HG03565 (cell line): Measurements from ENCODE around the gene FAM53B.

Experiments
- ATAC-seq: cut with Tn5 transposase; IDR thresholded peaks from one replicate; pipeline ENCODE4 v1.9.1; 2021; ENCODE audit warnings: mild to moderate bottlenecking, moderate library complexity; ENCODE audit not compliant: unreplicated experiment

FAM53B gene

GRCh38 chr10:124632064-124632531 lies 112.1 kb downstream of the FAM53B start:
- ATAC-seq, result no peak

DNA sequence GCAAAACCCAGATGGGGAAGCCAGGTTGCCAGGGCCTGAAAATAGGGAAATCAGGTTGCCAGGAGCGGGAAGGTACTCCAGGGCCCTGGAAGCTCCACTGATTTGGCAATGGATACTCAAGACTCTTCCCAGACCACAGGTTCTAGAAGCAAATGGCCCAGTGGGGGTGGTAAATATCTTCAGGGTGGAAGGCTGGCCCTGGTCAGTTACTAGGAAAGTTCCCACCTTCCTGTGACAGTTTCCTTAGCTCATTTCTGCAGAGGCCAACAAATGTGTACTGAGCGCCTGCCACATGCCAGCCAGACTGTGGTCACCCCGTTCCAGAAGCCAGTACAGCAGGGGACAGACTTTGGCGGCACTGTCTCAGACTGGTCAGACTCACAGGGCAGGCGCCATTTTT lies 113.6 kb downstream of the FAM53B start:
- no peak for ATAC-seq

GRCh38 chr10:124629842-124630241 lies 114.3 kb downstream of the FAM53B start:
- no peak for ATAC-seq

DNA sequence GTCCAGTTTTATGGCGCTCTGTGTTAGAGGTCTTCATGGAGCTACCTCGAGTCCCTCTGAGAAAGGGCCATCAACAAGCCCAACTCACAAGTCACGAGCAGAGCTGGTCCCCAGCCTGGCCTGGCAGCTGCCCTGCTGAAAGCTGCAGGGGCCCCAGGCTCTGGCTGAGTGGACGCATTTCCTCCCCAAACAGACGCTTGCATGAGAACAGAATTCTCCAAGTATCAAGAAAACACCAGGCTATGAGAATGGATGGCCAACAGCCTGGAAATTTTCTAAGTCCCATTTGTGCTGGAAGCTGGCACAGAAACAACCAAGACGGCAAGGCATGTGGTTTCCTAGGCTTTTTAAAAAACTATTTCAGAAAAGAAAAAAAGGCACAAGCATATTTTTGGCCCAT lies 114.8 kb downstream of the FAM53B start:
- ATAC-seq, result no peak

GRCh38 chr10:124628676-124629021 lies 115.5 kb downstream of the FAM53B start:
- no peak for ATAC-seq

DNA sequence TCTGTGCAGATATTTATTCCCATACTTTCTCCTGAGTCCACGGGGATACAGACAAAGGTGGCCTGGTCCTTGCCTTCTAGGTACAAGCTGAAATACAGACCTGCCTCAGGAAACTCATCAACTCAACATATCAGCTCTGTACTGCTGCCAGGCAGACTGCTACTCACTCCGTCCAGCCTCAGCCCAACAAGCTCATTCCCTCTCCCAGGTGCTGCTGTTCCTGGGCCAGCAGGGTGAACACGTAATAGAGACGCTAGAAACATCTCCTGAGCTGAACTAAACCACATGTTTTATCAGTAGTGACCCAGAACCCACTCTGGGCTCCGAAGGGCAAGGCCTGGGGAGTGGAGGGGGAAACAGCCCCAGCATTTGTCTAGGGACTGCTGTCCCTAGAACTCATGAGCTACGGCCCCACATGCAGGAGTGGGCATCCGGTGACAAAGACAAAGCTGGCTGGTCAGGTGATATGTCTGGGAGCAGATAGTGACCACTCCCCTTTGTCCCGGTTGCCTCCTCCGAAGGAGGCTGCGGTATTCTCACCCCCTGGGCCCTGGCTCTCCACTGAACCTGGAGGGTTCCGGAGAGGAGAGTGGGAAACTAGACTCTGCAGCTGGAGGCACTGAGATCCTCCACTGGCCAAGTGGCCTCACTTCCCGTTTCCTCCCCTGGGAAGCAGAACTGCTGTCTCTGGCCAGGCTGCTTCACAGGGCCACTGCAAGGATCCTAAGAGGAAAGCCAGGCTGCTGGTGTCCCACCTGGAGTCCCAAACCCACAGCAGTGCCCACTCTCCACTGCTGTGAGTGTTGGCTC lies 116.1 kb downstream of the FAM53B start:
- ATAC-seq, result no peak

DNA sequence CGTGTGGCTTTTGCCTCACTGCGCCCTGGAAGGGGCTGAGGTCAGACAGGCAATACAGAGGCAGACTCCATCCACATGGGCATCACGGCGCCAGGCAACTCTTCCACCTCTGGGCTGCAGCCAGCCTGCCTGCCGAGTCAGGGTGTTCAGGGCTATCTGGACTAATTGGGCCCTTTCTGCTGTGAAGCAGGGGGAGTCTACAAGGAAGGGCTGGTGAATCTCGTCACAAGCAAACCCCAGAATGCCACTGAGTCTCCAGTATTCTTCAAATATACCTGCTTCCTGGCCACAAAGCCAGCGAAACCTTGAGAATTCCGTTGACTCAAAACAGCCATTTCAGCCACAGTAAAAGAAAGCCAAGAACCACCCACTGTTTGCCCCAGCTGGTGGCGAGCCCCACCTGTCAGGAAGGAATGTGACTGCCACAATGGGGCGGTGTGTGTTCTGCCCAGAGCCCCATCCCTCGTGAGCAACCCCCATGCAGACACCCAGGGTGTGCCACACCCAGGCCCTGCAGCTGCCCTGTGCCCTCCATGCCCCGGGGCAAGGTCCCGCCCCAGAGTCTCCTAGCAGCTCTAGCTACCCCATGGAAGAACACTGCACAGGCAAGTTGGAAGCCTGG lies 117.3 kb downstream of the FAM53B start:
- no peak for ATAC-seq

GRCh38 chr10:124625831-124626238 lies 118.3 kb downstream of the FAM53B start:
- ATAC-seq, result no peak

DNA sequence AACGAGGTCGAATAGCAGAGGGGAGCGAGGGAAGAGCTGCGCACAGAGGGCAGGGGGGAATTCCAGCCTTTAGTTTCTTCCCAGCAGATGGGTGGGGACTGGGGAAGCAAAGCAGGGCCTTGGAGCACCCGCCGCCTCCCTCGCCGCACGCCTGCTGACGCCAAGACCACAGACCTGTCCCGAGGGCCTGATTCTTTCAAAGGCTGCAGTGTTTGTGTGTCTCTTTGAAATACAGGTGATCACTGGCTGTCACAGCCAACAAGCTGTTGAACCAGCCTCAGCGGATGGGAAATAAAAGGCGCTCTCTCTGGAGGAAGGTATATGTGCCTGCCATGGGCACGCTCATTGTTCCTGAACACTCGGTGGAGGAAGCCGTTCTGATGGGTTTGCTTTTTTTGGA lies 119.3 kb downstream of the FAM53B start:
- no peak for ATAC-seq

DNA sequence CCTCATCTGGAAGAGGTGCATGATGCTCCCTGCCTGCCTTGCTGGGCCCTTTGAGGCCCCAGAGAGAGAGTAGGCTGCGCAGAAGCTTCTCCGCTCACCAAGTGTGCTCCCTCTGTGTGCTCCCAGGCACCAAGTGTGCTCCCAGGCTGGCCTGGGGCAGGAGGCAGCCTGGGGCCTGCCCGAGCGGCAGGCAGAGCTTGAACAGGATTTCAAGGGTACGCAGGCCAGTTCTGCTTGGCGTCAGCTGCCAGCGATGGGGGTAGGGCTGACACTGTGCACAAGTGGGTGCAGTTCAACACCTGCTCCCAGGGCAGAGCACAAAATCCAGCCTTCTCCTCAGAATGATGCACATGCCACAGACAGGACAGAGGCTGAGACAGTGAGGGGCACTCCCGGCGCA lies 119.7 kb downstream of the FAM53B start:
- no peak for ATAC-seq

GRCh38 chr10:124624006-124624405 lies 120.2 kb downstream of the FAM53B start:
- ATAC-seq, result no peak

GRCh38 chr10:124622866-124623536 lies 121.2 kb downstream of the FAM53B start:
- ATAC-seq, result no peak

GRCh38 chr10:124622158-124622557 lies 122.0 kb downstream of the FAM53B start:
- no peak for ATAC-seq

GRCh38 chr10:124621637-124622036 lies 122.5 kb downstream of the FAM53B start:
- no peak for ATAC-seq

DNA sequence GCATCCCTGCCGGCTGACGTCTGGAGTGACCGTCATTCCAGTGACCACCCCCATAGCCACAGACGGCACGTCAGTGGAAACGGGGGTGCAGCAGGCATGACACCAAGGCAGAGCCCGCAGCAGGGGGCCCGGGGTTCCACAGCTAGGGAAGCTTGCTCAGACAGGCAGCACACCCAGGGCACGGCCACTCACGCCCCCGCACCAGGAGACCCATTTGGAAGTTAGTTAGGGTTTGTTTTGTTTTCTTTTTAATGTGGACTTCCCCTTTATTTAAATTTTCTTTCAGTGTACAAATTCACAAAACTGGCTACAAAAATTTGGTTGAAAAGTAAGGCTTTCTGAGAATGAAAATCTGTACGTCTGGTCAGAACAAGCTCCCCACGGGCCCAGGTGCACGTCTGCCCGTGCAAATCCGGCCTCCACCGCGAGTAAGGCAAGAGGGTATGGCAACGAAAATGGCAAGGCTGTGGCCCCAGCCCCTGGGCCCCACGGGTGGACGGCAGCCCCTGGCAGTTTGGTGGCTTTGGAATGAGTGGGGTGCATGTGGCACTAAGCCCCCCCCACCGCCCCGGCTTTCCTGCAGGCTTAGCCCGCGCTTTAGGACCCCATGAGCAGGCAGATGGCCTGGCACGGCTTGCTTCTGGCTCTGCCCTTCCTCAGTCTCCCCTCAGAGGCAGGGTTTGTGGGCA lies 124.2 kb downstream of the FAM53B start:
- ATAC-seq, result no peak

- no peak for ATAC-seq
These were observed 125.0 kb downstream of the FAM53B start for GRCh38 chr10:124619195-124619594.

- no peak for ATAC-seq
These were observed 125.6 kb downstream of the FAM53B start for GRCh38 chr10:124618470-124619073.

GRCh38 chr10:124616836-124617130 lies 127.4 kb downstream of the FAM53B start:
- ATAC-seq, result no peak

GRCh38 chr10:124616040-124616835 lies 127.9 kb downstream of the FAM53B start:
- no peak for ATAC-seq

DNA sequence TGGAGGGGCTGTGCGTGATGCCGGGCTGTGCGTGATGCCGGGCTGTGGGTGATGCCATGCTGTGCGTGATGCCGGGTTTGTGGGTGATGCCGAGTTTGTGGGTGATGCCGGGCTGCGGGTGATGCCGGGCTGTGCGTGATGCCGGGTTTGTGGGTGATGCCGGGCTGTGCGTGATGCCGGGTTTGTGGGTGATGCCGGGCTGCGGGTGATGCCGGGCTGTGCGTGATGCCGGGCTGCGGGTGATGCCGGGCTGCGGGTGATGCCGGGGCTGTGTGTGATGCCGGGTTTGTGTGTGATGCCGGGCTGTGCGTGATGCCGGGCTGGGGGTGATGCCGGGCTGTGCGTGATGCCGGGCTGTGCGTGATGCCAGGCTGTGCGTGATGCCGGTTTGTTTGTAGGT lies 128.9 kb downstream of the FAM53B start:
- no peak for ATAC-seq
